Activated naive CD4-positive, alpha-beta T cell treated with anti-CD3 and anti-CD28 coated beads, Interleukin-2, amount 50 U/mL, for 24 hours (primary cell): Measurements from ENCODE around the gene ANKRD6.

Source experiments
- H3K27ac Mint-ChIP-seq: one replicate; pipeline ENCODE4 v1.8.0; 2021; ENCODE audit warnings: mild to moderate bottlenecking, mixed read lengths
- H3K27me3 Mint-ChIP-seq: one replicate; pipeline ENCODE4 v1.8.0; 2021; ENCODE audit warnings: mixed read lengths
- H3K36me3 Mint-ChIP-seq: one replicate; pipeline ENCODE4 v1.8.0; 2021; ENCODE audit warnings: mixed read lengths
- H3K4me1 Mint-ChIP-seq: one replicate; pipeline ENCODE4 v1.8.0; 2021; ENCODE audit warnings: mixed read lengths
- H3K4me3 Mint-ChIP-seq: one replicate; pipeline ENCODE4 v1.8.0; 2021; ENCODE audit warnings: mild to moderate bottlenecking, mixed read lengths
- H3K9me3 Mint-ChIP-seq: one replicate; pipeline ENCODE4 v1.8.0; 2021; ENCODE audit warnings: mixed read lengths

ANKRD6 gene

DNA sequence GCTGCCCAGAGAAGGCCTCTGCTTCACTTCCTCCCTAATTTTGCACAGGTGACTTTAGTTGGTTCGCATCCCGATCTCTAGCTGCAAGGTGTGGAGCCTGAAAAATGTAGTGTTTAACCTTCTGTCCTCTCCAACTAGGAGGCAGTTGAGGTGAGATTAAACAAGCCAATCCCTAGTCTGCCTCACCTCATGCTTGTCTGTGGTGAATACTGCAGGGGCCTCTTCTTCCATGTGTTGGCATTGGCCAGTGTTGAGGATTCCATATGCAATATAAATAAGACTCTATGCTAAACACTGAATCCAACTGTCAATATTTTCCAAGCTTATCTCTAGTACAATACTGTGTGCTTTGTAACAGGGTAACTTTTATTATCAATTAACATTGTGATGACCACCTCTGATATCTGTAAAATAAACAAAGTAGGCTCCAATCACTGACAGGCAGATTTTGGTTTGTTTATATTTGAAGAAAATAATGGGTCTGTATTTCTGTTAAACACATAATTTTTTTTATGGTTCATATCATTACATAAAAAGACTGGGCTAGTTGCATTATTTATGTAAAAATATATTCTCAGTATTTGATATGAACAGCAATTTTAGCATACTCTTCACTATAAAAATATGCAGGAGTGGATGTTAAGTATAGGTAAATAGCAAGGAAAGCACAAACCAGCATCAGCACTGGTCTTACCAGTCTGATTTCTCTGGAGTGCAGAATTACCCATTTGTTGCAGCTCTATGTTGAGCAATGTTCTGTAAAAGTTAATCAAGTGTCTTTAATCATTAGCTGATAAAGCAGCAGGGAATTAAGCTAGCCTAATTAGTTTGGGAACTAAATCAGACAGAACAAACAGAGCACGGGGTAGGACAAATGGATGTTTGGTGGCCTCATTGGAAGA, 74.0 kb downstream of the ANKRD6 start:
- Mint-ChIP-seq H3K36me3 (no peaks in the 10 kb centered on the region), H3K9me3 (no peaks in the 10 kb centered on the region), H3K27ac (no peak overlapping the region), H3K4me3 (no peak overlapping the region), H3K4me1 (no peaks in the 10 kb centered on the region), H3K27me3 (no peaks in the 10 kb centered on the region)

DNA sequence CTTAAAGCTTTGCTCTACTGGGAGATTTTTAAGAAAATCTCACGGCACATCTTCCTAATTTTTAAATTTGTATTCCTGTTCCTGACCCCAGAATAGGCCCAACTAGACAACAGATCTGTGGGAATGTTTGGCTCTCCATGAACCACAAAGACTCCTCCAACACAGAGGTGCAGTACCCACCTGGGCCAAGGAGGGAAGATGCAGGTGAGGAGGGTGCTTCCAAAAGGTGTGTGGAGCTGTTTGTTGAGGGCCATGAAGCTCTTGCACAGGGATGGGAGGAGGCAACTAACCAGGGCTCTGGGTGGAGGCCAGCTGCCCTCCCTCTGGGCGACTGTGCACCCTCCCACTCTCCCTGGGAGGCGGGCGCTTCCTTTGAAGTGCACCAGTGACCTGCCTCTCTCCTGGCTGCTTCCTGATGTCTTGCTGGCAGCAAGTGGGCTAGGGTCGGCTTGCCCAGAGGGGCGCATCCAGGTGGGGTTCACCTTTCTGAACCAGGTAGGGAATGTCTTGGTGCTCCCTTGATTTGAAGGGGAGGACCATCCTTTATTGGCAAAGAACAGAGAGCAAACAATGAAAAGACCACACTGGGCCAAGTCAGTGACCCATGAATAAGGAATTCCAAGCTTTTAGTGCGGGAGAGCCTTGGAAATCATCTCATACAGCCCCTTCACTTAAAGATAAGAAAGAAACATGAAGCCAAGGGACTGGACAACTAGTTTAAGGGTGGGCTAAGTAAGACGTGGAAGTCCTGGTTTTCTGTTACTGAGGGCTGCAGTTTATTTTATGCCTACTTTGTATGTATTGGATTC, 76.0 kb downstream of the ANKRD6 start:
- H3K27ac Mint-ChIP-seq: no peak overlapping the region
- no peak overlapping the region for H3K4me3 Mint-ChIP-seq
- H3K36me3 Mint-ChIP-seq: no peaks in the 10 kb centered on the region
- H3K4me1 Mint-ChIP-seq: no peaks in the 10 kb centered on the region
- H3K27me3 Mint-ChIP-seq: no peaks in the 10 kb centered on the region
- no peaks in the 10 kb centered on the region for H3K9me3 Mint-ChIP-seq

DNA sequence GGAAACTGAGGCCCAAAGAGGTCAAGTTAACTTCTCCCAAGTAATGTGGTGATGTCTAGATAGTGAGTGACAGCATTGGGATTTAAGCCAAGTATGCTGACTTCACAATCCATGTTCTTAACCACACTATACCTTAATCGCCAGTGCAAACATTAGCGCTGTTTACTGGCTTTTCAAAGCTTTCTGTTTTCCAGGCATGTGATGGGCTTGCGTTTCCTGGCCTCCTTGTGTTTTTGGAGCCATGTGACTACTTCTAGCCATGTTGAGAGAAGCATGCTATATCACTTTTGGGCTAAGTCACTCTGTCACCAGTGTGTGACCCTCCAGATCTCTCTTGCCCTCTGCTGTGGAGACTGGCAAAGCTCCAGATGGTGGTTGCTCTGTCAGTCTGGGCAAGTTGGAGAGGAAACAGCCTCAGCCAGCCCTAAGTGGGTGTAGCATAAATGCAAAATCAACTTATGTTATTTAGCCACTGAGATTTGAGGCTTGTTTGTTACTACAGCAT, 76.9 kb downstream of the ANKRD6 start:
- H3K4me3 Mint-ChIP-seq: no peak overlapping the region

DNA sequence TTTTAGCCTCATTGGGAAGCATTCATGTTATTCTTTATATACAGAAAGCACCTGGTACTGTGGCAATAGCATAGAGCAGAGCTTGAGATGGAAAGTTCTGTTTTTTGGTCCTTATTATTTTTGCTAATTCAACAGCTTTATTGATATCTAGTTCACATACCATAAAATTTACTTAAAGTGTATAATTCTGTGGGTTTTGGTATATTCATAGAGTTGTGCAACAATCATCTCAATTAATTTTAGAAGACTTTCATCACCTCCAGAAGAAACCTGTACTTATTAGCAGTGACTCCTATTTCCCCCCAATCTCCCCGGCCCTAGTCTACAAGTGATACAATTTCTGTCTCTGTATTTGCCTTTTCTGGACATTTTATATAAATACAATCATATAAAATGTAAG, 77.4 kb downstream of the ANKRD6 start:
- H3K27me3 Mint-ChIP-seq: no peaks in the 10 kb centered on the region
- no peak overlapping the region for H3K27ac Mint-ChIP-seq
- H3K4me3 Mint-ChIP-seq: no peak overlapping the region
- H3K4me1 Mint-ChIP-seq: no peaks in the 10 kb centered on the region
- no peaks in the 10 kb centered on the region for H3K36me3 Mint-ChIP-seq
- no peaks in the 10 kb centered on the region for H3K9me3 Mint-ChIP-seq

More for the DNA sequence above, 76.9 kb downstream of the ANKRD6 start:
- Mint-ChIP-seq H3K27ac (no peak overlapping the region), H3K9me3 (no peaks in the 10 kb centered on the region), H3K27me3 (no peaks in the 10 kb centered on the region), H3K4me1 (no peaks in the 10 kb centered on the region), H3K36me3 (no peaks in the 10 kb centered on the region)

DNA sequence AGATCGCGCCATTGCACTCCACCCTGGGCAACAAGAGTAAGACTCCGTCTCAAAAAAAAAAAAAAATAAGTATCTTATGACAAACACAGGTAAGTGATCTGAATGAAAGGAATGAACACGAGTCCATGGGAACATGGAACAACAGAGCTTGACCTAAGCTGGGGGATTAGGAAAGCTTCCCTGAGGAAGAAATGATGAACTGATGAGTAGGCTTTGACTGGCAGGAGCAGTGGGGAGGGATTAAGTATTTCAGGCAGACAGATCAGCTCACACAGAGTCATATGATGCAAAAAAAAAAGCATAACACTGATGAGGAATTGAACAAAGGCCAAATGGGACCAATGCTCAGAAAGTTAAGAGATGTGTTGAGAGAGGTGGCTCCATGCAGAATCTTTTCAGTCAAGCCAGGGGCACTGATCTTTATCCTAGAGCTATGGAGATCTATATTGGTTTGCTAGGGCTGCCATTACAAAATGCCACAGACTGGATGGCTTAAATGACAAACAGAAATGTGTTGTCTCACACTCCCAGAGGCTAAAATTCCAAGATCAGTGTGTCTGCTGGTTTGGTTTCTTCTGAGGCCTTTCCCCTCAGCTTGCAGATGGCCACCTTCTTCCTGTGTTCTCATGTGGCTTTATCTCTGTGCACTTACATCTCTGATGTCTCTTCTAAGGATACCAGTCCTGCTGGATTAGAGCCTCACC, 85.6 kb downstream of the ANKRD6 start:
- H3K4me1 Mint-ChIP-seq: no peaks in the 10 kb centered on the region
- no peak overlapping the region for H3K27ac Mint-ChIP-seq
- no peaks in the 10 kb centered on the region for H3K9me3 Mint-ChIP-seq
- H3K4me3 Mint-ChIP-seq: no peak overlapping the region
- H3K36me3 Mint-ChIP-seq: peaks cover 1% of the 10 kb centered on the region
- no peaks in the 10 kb centered on the region for H3K27me3 Mint-ChIP-seq

DNA sequence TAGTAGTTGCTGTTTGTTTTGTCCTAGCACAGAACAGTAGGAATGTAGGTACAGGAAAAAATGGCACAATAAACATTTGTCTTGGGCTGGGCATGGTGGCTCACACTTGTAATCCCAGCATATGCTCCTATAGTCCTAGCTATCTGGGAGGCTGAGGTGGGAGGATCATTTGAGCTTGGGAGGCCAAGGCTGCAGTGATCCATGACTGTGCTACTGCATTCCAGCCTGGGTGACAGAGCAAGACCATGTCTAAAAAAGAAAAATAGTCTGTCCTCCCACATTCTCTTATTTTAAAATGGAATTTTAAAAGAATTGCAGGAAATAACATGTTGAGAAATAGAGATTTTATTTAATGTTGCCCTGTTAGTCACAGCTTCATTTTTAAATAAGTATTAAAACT, 87.8 kb downstream of the ANKRD6 start:
- H3K9me3 Mint-ChIP-seq: no peaks in the 10 kb centered on the region
- no peaks in the 10 kb centered on the region for H3K4me1 Mint-ChIP-seq
- H3K36me3 Mint-ChIP-seq: peaks cover 1% of the 10 kb centered on the region
- no peak overlapping the region for H3K4me3 Mint-ChIP-seq
- H3K27me3 Mint-ChIP-seq: no peaks in the 10 kb centered on the region
- no peak overlapping the region for H3K27ac Mint-ChIP-seq

DNA sequence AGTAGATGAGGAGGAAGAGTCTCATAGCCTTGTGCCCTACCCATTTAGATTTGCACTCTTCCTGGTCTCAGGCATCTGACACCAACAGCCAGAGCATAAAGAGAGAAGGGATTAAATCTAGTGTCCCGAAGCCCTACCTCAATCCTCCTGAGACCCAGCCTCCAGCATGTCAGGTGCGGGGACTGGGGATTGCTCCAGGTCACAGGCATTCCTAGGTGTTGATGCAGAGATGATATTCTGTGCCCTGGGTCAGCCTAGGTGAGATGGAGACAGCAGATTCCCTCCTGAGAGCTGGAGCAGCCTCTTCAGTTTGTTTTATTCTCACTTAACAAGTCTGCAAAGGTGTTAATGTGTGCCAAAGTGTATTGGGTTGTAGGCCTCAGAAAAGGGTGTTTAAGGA, 89.8 kb downstream of the ANKRD6 start:
- H3K27ac Mint-ChIP-seq: no peak overlapping the region

DNA sequence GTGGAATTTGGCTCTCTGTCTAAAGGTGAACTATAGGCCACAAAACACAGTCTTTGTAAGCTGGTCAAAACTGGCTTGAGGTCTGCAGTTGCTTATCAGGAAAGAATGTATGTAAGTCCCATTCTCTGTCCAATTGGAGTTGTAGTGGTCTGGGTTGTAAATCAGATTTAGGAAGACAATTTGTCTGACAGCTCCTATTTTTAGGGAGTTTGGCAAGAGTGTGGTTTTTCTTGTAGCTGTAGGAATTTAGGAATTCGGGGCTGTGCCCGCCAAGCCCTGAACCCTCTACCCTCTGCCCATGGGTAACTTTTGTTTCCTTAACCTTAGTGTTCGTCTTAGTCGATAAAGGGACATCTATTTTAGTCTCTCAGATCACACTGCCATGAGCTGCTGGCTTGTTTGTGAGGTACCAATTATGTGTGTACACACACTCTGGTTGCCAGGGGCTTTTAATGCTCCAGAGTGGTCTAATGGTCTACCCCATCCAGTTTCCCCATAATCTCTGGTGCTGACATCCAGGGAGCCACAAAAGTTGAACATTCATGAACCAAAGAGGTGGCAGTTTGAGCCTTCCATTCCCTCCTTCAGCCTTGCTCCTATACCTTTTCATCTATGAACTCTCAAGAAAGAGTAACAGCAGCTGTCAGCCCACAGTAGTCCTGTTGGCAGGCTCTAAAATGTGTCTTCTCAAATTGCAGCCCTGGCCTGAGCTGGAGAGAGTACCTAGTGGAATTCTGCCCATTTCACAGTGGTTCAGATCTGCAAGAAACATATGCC, 93.0 kb downstream of the ANKRD6 start:
- Mint-ChIP-seq H3K27ac (no peak overlapping the region), H3K27me3 (no peaks in the 10 kb centered on the region), H3K4me3 (no peak overlapping the region), H3K36me3 (peaks cover 3% of the 10 kb centered on the region), H3K9me3 (no peaks in the 10 kb centered on the region), H3K4me1 (no peaks in the 10 kb centered on the region)

More for the DNA sequence above, 89.8 kb downstream of the ANKRD6 start:
- Mint-ChIP-seq H3K9me3 (no peaks in the 10 kb centered on the region), H3K27me3 (no peaks in the 10 kb centered on the region), H3K4me1 (no peaks in the 10 kb centered on the region), H3K4me3 (no peak overlapping the region), H3K36me3 (no peaks in the 10 kb centered on the region)

DNA sequence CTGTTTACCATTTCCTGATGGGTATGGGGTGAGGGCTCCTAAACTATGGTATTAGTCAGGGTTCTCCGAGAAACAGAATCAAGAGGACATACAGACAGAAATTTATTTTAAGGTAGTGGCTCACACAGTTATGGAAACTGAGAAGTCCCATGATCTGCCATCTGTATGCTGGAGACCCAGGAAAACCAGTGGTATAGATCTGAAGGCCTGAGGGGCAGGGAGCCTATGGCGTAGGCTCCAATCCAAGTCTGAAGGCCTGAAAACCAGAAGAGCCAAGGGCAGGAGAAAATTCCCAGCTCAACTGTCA, 93.6 kb downstream of the ANKRD6 start:
- Mint-ChIP-seq H3K27ac (no peak overlapping the region), H3K4me1 (no peaks in the 10 kb centered on the region), H3K36me3 (peaks cover 3% of the 10 kb centered on the region), H3K27me3 (no peaks in the 10 kb centered on the region), H3K4me3 (no peak overlapping the region), H3K9me3 (no peaks in the 10 kb centered on the region)

DNA sequence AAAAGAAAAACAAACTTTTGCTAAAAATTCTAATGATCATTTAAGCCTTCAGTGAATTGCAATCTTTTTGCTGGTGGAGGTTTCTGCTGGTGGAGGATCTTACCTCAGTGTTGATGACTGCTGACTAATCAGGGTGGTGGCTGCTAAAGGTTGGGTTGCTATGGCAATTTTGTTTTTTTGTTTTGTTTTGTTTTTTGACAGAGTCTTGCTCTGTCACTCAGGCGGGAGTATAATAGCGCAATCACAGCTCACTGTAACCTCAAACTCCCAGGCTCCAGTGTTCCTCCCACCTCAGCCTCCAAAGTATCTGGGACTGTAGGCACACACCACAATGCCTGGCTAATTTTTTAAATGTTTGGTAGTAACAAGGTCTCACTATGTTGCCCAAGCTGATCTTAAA, 94.7 kb downstream of the ANKRD6 start:
- no peak overlapping the region for H3K27ac Mint-ChIP-seq
- peaks cover 5% of the 10 kb centered on the region for H3K9me3 Mint-ChIP-seq
- H3K27me3 Mint-ChIP-seq: no peaks in the 10 kb centered on the region
- H3K4me1 Mint-ChIP-seq: no peaks in the 10 kb centered on the region
- peaks cover 3% of the 10 kb centered on the region for H3K36me3 Mint-ChIP-seq
- no peak overlapping the region for H3K4me3 Mint-ChIP-seq

DNA sequence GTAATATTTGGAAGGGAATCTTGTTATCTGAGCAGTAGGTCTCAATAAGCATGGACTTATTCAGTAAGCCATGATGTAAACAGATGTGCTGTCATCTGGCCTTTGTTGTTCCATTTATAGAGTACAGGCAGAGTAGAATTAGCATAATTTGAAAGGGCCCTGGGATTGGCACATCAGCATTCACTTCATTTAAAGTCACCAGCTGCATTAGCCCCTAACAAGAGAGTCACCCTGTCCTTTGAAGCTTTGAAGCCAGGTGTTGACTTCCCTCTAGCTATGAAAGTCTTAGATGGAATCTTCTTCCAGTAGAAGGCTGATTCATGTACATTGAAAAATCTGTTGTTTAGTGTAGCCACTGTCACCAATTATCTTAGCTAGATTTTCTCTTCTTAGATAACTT, 95.9 kb downstream of the ANKRD6 start:
- peaks cover 5% of the 10 kb centered on the region for H3K9me3 Mint-ChIP-seq
- no peak overlapping the region for H3K4me3 Mint-ChIP-seq
- peaks cover 1% of the 10 kb centered on the region for H3K27me3 Mint-ChIP-seq
- no peak overlapping the region for H3K27ac Mint-ChIP-seq
- no peaks in the 10 kb centered on the region for H3K4me1 Mint-ChIP-seq
- peaks cover 3% of the 10 kb centered on the region for H3K36me3 Mint-ChIP-seq

DNA sequence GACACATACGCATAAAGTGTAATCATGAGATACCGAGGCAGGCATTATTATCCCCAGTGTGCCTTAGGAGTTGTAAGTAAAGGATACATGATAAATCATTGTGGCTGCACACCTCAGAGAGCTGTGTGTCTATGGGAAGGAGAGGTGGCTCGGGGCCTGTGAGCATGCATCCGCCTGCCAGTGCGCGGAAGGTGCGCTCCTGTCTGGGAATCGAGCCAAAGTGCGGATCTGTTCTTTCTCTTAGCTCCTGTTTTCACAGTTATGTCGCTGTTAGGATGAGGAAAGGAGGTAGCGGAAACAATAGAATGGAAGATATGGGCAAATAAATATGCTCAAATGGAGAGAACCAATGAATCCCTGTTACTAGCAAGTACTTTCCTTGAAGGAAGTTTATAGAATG, 98.0 kb downstream of the ANKRD6 start:
- no peaks in the 10 kb centered on the region for H3K4me1 Mint-ChIP-seq
- H3K27me3 Mint-ChIP-seq: peaks cover 1% of the 10 kb centered on the region
- no peak overlapping the region for H3K27ac Mint-ChIP-seq
- no peak overlapping the region for H3K4me3 Mint-ChIP-seq
- H3K36me3 Mint-ChIP-seq: peaks cover 3% of the 10 kb centered on the region
- peaks cover 5% of the 10 kb centered on the region for H3K9me3 Mint-ChIP-seq

DNA sequence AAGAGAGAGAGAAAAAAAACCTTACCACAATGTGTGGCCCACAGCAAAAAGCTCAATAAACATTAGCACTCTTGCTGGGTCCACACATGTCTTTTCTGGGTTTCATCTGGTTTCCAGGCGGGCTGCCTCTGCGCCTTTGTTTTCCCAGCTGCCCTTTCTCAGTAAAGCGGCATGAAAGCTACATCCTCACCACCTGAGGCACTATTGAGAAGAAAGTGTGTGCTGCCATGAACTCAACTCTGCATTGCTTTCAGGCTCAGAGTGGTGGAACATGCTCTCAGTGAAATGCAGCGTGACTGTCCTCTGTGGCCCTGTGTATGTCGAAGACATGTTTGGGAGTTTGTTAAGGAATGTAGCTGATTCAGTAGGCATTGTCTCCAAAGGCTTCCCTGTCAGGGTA, 103.3 kb downstream of the ANKRD6 start:
- H3K36me3 Mint-ChIP-seq: no peaks in the 10 kb centered on the region
- H3K4me3 Mint-ChIP-seq: no peak overlapping the region
- H3K9me3 Mint-ChIP-seq: peaks cover 5% of the 10 kb centered on the region
- H3K27me3 Mint-ChIP-seq: peaks cover 1% of the 10 kb centered on the region
- H3K4me1 Mint-ChIP-seq: no peaks in the 10 kb centered on the region
- H3K27ac Mint-ChIP-seq: no peak overlapping the region

DNA sequence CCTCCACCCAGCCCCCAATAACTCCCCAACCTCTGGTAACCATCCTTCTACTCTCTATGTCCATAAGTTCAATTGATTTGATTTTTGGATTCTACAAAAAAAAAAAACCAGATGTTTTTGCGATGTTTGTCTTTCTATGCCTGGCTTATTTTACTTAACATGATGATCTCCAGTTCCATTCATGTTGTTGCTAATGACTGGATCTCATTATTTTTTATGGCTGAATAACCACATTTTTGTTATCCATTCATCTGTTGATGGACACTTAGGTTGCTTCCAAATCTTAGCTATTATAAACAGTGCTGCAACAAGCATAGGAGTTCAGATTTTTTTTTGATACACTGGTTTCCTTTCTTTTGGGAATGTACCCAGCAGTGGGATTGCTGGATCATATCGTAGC, 106.8 kb downstream of the ANKRD6 start:
- no peaks in the 10 kb centered on the region for H3K27me3 Mint-ChIP-seq
- no peak overlapping the region for H3K4me3 Mint-ChIP-seq
- H3K36me3 Mint-ChIP-seq: peaks cover 3% of the 10 kb centered on the region
- no peaks in the 10 kb centered on the region for H3K9me3 Mint-ChIP-seq
- no peaks in the 10 kb centered on the region for H3K4me1 Mint-ChIP-seq
- no peak overlapping the region for H3K27ac Mint-ChIP-seq
